ENCODE measurements around the gene HOMER3.

Gene HOMER3

DNA sequence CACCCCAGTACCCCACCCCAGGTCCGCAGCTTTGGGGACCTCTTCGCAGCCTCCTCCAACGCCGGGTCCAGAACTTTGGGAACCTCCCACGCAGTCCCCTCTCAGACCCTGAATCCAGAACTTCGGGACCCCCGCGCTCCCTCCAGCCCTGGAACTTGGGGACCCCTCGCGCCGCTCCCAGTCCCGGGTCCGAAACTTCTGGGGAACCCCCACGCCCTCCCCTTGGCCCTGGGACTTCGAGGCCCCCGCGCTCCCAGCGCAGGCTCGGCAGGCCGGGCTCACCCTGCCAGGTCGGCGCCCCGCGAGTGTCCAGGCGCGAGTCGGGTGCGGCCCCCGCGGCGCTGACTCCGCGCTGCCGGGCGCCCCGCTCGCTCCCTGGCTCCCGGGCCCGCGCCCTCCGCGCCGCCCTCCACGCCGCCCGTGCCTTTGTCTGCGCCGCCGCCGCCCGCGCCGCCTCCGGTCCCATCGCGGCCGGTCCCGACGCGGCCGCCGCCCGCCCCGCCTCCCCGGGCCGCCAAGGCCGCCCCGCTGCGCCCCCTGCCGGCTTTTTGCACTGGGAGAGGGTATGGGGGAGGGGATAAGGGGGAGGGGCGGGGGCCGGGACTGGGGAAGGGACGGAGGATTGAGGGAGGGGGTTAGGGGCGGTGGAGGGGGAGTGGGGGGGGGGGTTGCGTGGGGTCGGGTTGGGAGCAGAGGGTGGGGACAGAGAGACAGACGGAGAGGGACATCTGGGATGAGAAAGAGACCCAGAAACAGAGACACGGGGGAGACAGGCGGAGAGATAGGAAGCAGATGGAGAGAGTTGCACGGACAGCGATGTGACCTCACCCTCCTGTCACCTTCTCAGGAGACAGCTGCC, at the start of gene HOMER3:
Gene HOMER3 (minus strand): TSS at position 449 of the 859 bp plus-strand sequence. CDS start 2,235 bp downstream, outside the sequence.
- DNase-seq (ENCODE audit: low spot score): peak; percentile 85

DNA sequence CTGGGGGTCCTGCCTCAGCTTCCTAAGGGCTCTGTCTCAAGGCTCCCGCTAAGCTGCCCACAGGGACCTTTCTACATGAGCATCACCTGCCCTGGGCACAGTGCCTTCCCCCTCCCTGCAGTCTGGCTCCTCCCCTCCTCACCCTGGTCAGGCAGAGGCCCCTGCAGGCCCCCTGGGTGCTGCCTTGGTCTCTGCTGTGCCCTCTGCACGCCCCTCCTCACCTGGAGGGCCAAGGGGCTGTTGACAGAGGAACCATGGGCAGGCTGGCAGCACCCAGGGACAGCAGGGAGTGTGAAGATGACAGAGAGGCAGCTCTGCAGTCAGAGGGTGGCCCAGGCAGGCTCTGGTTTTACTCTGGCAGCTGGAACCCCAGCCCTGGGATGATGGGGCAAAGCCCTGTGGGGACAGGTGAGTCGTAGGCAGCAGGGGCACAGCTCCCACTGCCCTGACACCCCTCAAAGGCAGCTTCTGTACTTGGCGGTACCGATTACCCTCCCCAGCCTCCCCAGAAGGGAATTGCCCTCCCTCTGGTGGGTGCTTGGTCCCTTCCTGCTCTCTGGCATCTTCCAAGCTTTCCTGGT, 49.2 kb upstream of the HOMER3 start:
- DNase-seq (ENCODE audit: low spot score): no peak

DNA sequence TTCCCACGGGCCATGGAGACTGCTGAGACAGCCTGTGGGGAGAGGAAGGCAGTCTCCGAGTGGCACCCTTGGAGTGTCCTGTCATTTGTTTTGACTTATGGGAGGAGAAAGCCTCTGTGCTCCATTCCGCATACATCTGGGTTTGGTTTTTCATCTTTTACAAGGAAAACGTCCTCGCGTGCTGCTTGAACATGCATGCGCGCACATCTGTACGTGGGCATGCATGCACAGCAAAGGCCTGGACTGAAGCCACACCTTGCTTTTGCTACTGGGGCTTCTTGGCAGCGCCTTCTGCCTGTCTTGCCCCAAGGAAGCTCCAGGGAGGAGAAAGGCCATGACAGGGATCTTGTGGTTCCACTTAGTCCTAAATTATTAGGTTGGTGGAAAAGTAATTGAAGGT, 48.3 kb upstream of the HOMER3 start:
- no peak for DNase-seq (ENCODE audit: low spot score)

DNA sequence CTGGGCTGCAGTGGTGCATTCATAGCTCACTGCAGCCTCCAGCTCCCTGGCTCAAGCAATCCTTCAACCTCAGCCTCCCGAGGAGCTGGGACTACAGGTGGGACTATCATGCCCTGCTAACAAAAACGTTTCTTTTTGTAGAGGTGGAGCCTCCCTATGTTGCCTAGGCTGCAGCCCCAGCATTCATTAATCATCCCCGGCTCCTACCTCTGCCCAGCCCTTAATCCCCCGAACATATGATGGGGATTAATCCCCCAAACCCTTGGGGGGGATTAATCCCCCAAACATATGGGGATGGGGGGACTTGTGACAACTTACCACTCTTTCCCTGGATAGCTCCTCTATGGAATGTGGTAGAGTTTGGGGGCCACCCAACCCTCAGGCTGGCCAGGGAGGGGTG, 46.4 kb upstream of the HOMER3 start:
- no peak for DNase-seq (ENCODE audit: low spot score)

DNA sequence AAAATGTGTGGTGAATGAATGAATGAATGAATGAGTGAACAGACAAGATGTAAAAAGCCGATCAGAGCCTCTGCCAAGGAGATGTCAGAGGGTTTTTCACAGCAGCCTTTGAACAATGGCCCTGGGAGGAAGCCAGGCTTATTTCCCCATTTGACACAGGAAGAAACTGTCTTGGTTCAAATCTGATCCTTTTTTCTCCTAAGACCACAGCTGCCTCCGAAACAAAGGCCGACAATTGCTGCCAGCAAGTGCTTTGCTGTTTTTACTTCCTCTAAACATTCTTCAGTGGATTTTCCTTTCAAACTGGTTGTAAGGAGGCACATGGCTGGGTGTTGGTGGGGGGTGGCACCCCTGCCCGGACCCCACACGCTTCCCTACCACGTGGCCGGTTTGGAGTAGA, 44.2 kb upstream of the HOMER3 start:
- DNase-seq (ENCODE audit: low spot score): no peak

DNA sequence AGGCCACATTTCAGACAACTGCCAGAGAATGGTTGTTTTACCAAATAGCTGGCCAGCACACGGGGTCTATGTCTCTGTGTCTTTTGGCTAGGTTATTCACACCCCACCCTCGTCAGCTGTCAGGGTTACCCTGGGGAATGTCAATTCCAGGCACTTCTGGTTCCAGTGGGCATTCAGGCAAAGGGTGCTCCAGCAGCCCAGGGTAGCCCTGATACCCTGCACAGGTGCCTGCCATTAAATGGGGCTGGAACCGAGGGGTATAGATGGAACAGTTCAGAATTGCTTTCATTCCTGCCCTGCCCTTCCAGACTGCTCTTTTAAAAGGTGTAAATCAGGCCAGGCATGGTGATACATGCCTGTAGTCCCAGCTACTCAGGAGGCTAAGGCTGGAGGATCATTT, 43.2 kb upstream of the HOMER3 start:
- no peak for DNase-seq (ENCODE audit: low spot score)

DNA sequence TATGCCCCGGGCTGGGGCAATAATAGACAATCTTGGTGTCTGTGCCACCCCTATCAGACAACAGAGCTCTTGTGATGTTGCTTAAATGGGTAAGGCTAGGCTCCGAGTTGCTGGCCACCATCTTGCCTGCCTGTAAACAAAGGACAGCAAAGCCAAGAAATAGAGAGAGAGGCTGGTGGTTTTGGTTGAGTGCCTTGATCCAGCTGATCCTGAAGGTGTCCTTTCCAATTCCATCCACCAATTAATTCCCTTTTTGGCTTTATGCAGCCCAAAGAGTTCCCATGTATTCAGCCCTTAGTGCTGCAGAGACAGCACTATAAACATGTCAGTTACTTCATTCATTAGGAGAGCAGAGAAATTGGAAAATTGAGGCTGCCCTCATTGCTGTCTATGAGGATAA, 41.7 kb upstream of the HOMER3 start:
- DNase-seq (ENCODE audit: low spot score): no peak

DNA sequence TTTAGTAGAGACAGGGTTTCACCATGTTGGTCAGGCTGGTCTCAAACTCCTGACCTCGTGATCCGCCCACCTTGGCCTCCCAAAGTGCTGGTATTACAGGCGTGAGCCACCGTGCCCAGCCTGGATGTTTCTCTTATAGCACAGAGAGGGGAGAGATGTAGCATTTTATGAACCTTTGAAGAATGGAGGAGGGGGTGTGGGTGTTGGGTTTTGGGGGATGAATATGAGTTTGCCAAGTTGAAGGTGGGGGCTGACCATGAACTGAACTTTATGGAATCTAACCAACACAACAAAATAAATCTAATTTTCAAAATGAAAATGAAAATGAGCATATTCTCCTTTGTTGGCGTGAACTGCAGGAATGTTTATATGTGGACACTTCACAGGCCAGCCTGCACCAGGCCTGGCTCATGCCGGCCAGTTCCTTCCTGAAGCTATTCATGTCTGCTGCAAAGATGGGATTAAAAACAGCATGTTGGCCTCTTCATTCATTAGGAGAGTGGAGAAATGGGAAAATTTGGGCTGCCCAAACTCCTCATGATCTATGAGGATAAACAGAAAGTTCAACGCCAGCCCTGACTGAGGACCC, 39.5 kb upstream of the HOMER3 start:
- no peak for DNase-seq (ENCODE audit: low spot score)

DNA sequence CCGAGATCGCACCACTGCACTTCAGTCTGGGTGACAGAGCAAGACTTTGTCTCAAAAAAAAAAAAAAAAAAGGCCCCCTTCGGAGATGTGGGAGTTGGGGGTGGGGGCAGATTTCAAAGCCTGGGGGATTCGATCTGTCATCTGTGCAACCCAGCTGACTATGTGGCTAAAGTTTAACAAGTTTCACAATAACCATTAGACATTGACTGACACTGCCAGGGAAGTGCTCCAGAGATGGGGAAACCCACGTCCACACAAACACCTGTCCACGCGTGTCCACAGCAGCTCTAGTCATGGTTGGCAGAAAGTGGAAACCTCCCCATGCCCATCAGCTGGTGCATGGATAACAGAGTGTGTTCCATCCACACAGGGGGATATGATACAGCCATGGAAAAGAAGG, 37.6 kb upstream of the HOMER3 start:
- DNase-seq (ENCODE audit: low spot score): no peak

DNA sequence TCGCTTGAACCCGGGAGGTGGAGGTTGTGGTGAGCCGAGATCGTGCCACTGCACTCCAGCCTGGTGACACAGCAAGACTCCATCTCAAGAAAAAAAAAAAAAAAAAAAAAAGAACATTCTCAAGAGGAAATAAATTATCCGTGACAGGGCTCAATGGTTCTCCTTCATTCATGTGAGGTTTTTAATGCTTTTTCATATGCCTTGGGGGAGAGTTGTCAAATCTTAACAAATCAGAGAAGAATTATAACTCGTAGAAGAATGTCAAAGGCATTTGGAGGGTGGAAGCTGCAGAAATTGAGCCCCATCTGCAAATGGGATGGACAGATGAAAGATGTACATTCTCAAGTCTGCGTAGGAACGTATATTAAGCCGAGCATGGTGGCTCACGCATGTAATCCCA, 34.9 kb upstream of the HOMER3 start:
- DNase-seq (ENCODE audit: low spot score): no peak

DNA sequence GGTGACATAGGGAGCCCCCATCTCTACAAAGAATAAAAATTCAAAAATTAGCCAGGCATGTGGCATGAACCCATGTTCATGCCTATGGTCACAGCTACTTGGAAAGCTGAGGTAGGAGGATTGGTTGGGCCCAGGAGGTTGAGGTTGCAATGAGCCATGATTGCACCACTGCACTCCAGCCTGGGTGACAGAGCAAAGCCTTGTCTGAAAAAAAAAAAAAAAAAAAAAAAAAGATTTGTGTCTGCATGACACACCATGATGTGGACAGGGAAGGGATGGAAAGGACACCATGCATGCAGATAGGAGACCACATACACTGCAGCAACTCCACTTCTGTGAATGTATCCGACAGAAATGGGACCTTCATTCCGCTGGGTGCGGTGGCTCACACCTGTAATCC, 34.0 kb upstream of the HOMER3 start:
- no peak for DNase-seq (ENCODE audit: low spot score)

DNA sequence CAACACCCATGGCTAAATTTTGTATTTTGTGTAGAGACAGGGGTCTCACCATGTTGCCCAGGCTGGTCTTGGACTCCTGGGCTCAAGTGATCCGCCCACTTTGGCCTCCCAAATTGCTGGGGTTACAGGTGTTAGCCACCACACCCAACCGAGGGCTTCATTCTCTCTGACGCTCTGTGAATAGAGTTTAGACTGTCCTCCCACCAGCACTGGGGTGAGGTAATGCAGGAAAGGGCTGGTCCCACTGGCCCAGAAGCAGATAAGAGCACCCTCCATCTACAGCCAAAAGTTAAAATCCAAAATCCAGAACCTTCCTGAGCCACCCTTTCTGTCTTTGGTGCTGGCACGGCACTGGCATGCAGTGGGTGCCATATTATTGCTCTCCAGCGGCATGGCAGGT, 31.8 kb upstream of the HOMER3 start:
- DNase-seq (ENCODE audit: low spot score): no peak

DNA sequence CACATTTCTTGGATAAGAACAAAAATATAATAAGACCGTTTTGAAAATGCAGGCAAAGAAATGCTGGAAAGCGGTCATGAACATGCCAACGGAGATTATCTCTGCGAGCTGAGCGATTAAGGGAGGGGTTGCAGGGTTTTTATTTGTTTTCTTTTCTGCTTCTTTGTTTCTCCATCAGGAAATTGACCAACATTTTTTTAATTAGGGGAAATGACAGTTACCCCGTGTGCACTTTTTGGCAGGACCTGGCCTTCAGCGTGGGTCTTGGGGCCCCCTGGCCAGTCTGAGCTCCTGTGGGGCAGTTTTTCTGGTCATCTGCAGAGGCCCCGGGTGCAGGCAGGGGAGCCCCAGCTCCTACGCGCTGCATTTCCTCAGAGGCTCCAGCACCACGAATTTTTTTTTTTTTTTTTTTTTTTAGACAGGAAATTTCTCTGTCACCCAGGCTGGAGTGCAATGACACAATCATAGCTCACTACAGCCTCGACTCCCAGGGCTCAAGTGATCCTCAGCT, 31.3 kb upstream of the HOMER3 start:
- no peak for DNase-seq (ENCODE audit: low spot score)

DNA sequence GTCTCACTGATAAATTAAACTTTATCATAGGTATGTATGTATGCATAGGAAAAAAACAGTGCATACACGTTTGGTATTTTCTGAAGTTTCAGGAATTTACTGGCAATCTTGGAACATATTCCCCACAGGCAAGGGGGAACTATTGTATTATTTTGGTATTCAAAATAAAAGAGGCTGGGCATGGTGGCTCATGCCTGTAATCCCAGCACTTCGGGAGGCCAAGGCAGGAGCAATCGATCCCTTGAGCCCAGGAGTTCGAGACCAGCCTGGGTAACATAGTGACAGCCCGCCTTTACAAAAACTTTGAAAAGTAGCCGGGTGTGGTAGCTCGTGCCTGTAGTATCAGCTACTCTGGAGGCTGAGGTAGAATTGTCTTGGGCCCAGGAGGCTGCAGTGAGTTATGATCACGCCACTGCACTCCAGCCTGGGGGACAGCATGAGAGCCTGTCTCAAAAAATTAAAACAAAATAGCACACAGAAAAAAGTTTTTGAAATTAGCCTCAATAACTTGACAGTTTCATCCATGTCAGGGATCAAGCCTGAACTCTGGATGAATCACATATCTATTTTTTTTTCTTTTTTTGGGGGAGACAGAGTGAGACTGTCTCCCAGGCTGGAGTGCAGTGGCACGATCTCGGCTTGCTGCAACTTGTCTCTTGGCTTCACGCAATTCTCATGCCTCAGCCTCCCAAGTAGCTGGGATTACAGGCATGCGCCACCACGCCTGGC, 29.1 kb upstream of the HOMER3 start:
- DNase-seq (ENCODE audit: low spot score): no peak

DNA sequence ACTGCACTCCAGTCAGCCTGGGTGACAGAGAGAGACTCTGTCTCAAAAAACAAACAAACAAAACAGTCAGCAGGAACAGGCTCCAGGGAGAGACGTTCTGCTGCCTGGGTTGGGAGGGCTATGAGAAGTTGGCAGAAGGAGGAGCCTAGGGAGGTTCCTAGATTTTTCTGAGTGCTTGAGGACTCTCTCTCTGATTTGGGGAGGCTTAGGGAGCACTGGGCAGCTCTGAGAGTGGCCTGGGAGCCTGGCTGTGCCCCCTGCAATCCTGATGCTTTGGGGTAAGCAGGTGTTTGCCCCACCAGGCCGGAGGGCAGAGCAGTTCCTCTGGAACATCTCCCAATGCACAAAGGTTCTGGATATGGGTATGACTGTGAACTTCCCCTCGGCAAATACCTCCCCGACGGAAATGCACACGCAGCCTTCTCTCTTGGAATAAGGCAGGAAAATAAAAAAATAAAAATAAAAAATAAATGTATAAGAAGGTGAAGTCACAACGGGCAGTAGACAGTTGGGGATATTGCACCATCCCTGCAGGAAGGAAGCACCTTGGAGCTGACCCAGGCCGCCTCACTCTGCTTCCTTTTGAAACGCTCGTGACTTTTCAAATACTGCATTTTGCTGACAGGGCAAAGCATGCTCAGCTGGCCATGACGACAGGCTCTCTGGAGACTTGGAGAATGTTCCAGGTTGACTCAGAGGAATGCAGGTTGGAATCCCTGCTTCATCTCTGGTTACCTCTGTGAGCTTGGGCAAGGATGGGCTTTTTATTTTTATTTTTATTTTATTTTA, 26.5 kb upstream of the HOMER3 start:
- DNase-seq (ENCODE audit: low spot score): no peak

DNA sequence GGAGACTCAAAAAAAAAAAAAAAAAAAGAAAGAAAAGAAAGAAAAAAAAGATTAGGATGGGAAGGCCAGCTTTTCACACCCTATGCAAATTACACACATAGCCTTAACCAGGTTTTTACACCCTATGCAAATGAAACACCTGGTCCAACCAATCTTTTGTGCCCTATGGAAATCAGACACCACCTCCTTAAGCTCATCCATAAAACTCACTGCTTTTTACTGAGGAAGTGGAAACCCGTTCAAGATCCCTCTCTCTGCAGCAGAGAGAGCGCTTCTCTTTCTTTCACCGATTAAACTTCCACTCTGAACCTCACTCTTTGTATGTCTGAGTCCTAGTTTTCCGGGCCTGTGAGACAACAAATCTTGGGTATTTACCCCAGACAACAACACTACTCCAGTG, 25.3 kb upstream of the HOMER3 start:
- DNase-seq (ENCODE audit: low spot score): no peak

DNA sequence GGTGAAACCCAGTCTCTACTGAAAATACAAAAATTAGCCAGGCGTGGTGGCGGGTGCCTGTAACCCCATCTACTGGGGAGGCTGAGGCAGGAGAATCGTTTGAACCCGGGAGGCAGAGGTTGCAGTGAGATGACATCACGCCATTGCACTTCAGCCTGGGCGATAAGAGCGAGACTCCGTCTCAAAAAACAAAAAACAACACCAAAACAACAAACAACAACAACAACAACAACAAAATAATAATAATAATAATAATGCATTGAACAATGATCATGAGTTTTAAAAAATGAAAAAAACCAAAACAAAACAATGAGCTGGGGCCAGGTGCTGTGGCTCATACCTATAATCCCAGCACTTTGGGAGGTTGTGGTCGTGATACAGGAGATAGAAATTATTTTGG, 23.1 kb upstream of the HOMER3 start:
- DNase-seq (ENCODE audit: low spot score): no peak

DNA sequence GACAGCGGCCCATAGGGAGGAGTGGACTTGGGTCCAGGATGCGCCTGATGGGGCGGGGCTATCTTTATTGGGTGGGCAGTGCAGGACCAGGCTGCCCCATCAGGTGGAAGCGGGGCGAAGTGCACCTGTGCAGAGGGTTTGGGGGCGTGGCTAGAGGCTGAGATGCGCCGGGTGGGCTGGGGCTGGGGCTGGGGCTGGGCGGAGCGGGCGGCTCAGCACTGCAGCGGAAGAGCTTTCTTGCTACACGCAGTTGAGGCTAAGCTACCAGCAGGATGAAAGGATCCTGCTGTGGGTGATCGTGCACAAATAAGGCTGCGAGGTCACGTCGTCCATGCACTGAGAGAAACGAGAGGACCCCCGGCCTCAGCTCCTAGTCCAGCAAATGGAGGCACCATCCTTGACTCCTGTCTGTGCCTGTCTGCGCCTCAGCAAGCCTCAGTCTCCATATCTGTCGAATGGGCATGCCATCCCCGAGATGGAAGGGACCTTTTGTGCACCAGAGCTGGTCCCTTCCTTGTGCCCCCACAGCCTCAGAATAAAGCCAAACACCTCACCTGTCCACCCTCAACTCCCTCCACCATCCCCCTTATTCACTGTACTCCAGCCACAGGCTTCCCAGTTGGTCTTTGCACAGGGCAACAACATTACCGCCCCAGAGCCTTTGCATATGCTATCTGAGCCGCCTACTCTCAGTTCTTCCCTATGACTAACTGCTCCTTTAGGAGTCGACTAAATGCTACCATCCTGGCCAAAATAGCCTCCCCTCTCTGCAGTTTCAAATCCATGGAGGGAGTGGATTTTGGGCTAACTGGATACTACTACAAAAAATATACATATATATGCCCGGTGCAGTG, 21.0 kb upstream of the HOMER3 start:
- DNase-seq (ENCODE audit: low spot score): peak; percentile 65

DNA sequence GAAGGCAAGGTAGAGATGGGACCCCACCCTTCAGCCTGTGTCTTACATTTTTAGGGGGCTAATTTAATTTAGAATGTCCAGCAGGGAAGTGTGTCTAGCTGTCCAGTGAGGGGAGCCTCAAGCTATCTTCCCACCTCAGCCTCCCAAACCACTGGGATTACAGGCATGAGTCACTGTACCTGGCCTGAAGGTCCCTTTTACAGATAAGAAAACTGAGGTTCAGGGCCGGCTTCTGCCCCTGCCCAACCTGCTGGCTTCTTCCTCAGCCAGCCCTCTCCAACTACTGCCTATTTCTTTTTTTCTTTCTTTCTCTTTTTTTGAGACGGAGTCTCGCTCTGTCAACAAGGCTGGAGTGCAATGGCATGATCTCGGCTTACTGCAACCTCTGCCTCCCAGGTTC, 19.4 kb upstream of the HOMER3 start:
- no peak for DNase-seq (ENCODE audit: low spot score)

DNA sequence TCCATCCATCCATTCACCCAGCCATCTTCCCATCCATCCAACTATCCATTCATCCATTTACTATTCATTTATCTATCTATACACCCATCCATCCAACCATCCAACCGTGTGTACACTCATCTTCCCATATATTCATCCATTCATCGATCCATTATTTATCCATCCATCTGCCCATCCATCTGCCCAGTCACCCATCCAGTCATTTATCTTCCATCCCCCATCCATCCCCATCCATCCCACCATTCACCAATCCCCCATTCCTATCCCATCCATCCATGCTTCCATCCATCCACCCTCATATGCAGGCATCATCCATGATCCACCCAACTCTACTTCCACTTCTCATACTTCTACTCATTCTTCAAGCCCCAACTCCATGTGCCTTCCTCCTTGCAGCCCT, 14.0 kb upstream of the HOMER3 start:
- DNase-seq (ENCODE audit: low spot score): no peak

DNA sequence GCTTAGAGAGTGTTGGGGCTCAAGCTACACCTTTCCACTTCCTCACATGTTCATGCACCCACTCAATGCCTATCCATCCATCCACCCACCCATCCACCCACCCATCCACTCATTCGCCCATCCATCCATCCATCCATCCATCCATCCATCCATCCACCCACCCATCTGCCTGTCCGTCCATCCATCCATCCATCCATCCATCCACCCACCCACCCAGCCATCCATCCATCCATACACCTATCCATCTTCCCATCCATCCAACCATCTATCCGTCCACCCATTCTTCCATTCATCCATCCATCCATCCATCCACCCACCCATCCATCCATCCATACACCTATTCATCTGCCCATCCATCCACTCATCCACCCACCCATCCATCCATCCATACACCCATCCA, 13.1 kb upstream of the HOMER3 start:
- DNase-seq (ENCODE audit: low spot score): no peak

Data from ecto neural progenitor cell (in vitro differentiated cells).